ENCODE data around the gene TRAPPC14. TPM values are rescaled to one million over a fixed set of nuclear protein-coding genes. Genes with fewer than 3 reads are reported as not detected.

Gene TRAPPC14
- total RNA-seq, 2 donors from 2014 or later = 24.7 to 30.0 TPM

DNA sequence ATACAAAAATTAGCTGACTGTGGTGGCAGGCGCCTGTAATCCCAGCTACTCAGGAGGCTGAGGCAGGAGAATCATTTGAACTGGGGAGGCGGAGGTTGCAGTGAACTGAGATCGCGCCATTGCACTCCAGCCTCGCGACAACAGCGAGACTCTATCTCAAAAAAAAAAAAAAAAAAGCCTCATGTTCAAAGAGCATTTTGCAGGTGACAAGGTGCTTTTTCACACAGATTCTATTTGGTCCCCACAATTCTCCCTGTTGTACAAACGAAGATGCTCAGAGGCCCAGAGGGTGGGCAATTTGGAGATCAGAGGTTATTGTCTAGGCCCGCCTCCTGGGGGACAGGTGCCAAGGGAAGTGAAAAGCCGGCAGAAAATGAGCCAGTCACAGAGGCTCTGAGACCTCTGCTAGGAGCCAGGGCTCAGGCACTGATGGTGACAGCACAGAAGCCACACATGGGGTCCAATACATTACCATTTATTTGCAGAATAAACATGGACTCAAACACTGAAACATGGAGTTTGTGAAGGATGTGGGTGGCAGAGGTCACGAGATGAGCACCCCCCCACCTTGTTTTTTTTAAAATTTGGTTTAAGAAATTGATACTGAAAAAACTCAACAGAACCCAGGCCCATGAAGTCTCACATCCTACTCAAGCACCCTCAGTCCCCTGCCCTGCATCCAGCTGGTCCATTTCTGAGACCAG is 10.8 kb upstream of the TRAPPC14 start:
- Histone ChIP-seq H3K27me3 (ENCODE audit: control insufficient read depth, insufficient read depth, low read length, poor library complexity, severe bottlenecking) (no peaks in the 10 kb centered on the region), H3K9ac (ENCODE audit: extremely low read depth, low read length, poor library complexity, severe bottlenecking) (no peak overlapping the region), H3K9me3 (ENCODE audit: control insufficient read depth, low read length) (no peaks in the 10 kb centered on the region), H3K4me3 (ENCODE audit: low read length) (no peak overlapping the region), H3K4me1 (ENCODE audit: control insufficient read depth, insufficient read depth, low read length) (peaks cover 9% of the 10 kb centered on the region), H3K36me3 (ENCODE audit: control insufficient read depth, insufficient read depth, low read length) (no peaks in the 10 kb centered on the region), H3K27ac (ENCODE audit: low read depth, low read length) (no peak overlapping the region)
- Mint-ChIP-seq H3K4me3 (no peak overlapping the region), H3K27ac (no peak overlapping the region), H3K36me3 (ENCODE audit: low read depth) (peaks cover 10% of the 10 kb centered on the region), H3K27me3 (ENCODE audit: insufficient read depth) (peaks cover 32% of the 10 kb centered on the region), H3K4me1 (peaks cover 39% of the 10 kb centered on the region), H3K9me3 (no peaks in the 10 kb centered on the region)
- DNase-seq = peak; percentile 45
- TF ChIP-seq, protein P1, sequence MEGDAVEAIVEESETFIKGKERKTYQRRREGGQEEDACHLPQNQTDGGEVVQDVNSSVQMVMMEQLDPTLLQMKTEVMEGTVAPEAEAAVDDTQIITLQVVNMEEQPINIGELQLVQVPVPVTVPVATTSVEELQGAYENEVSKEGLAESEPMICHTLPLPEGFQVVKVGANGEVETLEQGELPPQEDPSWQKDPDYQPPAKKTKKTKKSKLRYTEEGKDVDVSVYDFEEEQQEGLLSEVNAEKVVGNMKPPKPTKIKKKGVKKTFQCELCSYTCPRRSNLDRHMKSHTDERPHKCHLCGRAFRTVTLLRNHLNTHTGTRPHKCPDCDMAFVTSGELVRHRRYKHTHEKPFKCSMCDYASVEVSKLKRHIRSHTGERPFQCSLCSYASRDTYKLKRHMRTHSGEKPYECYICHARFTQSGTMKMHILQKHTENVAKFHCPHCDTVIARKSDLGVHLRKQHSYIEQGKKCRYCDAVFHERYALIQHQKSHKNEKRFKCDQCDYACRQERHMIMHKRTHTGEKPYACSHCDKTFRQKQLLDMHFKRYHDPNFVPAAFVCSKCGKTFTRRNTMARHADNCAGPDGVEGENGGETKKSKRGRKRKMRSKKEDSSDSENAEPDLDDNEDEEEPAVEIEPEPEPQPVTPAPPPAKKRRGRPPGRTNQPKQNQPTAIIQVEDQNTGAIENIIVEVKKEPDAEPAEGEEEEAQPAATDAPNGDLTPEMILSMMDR (conservative IDR thresholded peaks at IDR 0.05) = no peak
- WGBS, 2 experiments (ENCODE audit: insufficient coverage in 1 of 2, insufficient read length in 1 of 2) = 83 to 85% methylated on average over 10 to 11 of the region's 11 CpGs

DNA sequence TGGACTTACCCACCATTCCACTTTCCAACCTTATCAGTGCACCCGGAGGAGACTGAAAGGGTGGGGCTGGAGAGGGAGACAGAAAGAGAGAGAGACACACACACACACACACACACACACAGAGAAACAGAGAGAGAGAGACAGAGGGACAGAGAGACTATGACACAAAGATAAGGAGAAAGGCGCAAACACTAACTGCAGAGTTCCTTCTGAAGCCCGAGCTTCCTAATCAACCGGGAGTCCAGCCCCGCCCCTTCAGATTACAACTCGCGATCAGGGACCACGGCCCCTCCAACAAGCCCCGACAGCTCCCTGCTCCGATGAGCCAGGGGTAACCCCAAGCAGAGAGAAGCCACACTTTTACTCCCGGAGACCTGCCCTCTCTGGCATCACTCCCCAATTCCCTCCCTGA is 9.4 kb upstream of the TRAPPC14 start:
- H3K9ac ChIP-seq (ENCODE audit: extremely low read depth, low read length, poor library complexity, severe bottlenecking) = no peak overlapping the region
- 9 to 10% methylated on average over 10 of the region's 11 CpGs for WGBS, 2 experiments (ENCODE audit: insufficient coverage in 1 of 2, insufficient read length in 1 of 2)
- no peaks in the 10 kb centered on the region for H3K27me3 ChIP-seq (ENCODE audit: control insufficient read depth, insufficient read depth, low read length, poor library complexity, severe bottlenecking)
- H3K36me3 ChIP-seq (ENCODE audit: control insufficient read depth, insufficient read depth, low read length) = no peaks in the 10 kb centered on the region
- DNase-seq = peak; percentile 73
- H3K4me1 Mint-ChIP-seq = peaks cover 39% of the 10 kb centered on the region
- peak overlapping the region; percentile 73 for H3K4me3 ChIP-seq (ENCODE audit: low read length)
- H3K27me3 Mint-ChIP-seq (ENCODE audit: insufficient read depth) = peaks cover 38% of the 10 kb centered on the region
- H3K9me3 ChIP-seq (ENCODE audit: control insufficient read depth, low read length) = no peaks in the 10 kb centered on the region
- TF ChIP-seq, protein P1 (conservative IDR thresholded peaks at IDR 0.05) = no peak
- H3K4me3 Mint-ChIP-seq = peak overlapping the region; percentile 57
- H3K9me3 Mint-ChIP-seq = no peaks in the 10 kb centered on the region
- no peaks in the 10 kb centered on the region for H3K36me3 Mint-ChIP-seq (ENCODE audit: low read depth)
- no peak overlapping the region for H3K27ac ChIP-seq (ENCODE audit: low read depth, low read length)
- H3K4me1 ChIP-seq (ENCODE audit: control insufficient read depth, insufficient read depth, low read length) = peaks cover 9% of the 10 kb centered on the region
- H3K27ac Mint-ChIP-seq = no peak overlapping the region

DNA sequence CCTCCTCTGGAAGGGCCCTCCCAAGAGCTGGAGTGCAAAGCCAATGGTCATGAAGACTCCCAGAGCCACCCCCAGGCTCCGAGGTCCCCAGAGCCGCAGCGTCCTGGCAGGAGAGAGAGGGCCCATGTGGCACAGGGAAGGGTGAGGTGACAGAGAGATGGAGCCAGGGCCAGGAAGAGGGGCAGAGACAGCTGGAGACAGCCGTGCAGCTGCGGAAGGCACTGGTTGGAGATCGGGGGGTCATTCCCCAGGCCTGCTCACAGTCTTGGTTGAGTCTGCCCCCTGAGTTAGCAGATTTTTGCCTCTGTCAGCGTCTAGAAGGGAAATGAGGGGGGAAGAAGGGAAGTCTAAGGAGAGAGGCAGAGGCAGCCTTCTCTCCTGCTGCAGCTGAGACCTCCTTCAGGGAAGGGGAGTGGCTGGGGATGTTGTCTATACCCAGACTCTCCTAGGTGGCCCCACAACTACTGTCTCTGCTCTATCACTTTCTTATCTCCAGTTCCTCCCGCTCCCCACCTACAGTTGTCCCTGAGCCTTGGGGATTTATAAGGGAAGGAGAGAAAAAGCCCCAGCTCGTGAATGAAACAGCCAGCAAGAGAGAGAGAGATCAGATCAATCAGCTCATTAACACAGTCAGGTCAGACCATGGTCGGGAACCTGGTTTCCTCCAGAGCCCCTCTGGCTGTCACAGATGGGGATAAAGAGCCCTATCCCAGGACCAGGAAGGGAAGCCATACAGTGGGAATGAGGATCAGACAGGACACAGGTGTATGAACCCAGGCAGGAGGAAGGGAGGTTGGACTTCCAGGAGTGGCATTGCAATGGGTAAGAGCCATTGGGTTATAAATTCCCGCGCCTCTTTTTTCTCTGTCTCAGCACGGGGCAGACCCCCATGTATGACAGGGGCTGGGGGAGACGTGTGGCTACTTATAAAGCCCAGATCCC is 8.7 kb upstream of the TRAPPC14 start:
- H3K4me3 Mint-ChIP-seq = peak overlapping the region; percentile 57
- 55 to 71% methylated on average over 7 to 12 of the region's 14 CpGs for WGBS, 2 experiments (ENCODE audit: insufficient coverage in 1 of 2, insufficient read length in 1 of 2)
- no peaks in the 10 kb centered on the region for H3K27me3 ChIP-seq (ENCODE audit: control insufficient read depth, insufficient read depth, low read length, poor library complexity, severe bottlenecking)
- peaks cover 9% of the 10 kb centered on the region for H3K4me1 ChIP-seq (ENCODE audit: control insufficient read depth, insufficient read depth, low read length)
- TF ChIP-seq, protein P1 (conservative IDR thresholded peaks at IDR 0.05) = no peak
- H3K27me3 Mint-ChIP-seq (ENCODE audit: insufficient read depth) = peaks cover 40% of the 10 kb centered on the region
- no peak overlapping the region for H3K9ac ChIP-seq (ENCODE audit: extremely low read depth, low read length, poor library complexity, severe bottlenecking)
- DNase-seq = peak; percentile 61
- no peak overlapping the region for H3K27ac Mint-ChIP-seq
- peak overlapping the region; percentile 73 for H3K4me3 ChIP-seq (ENCODE audit: low read length)
- no peaks in the 10 kb centered on the region for H3K36me3 ChIP-seq (ENCODE audit: control insufficient read depth, insufficient read depth, low read length)
- H3K4me1 Mint-ChIP-seq = peaks cover 39% of the 10 kb centered on the region
- H3K9me3 Mint-ChIP-seq = no peaks in the 10 kb centered on the region
- no peaks in the 10 kb centered on the region for H3K9me3 ChIP-seq (ENCODE audit: control insufficient read depth, low read length)
- H3K27ac ChIP-seq (ENCODE audit: low read depth, low read length) = no peak overlapping the region
- H3K36me3 Mint-ChIP-seq (ENCODE audit: low read depth) = no peaks in the 10 kb centered on the region

Data from endodermal cell (in vitro differentiated cells).